PFSK-1 (cell line): ENCODE data around the gene VAV2.

Experiments used
- FOXP2 ChIP-seq: optimal IDR thresholded peaks from 2 replicates; pipeline ENCODE3; 2011; ENCODE audit warnings: borderline replicate concordance, control low read depth, inconsistent platforms; ENCODE audit not compliant: insufficient read depth; ENCODE audit errors: extremely low read length, extremely low read depth
- POLR2AphosphoS5 ChIP-seq: IDR thresholded peaks from 2 replicates; pipeline ENCODE4 v1.6.1; 2012; ENCODE audit warnings: low read depth, mild to moderate bottlenecking, control low read depth, low read length, moderate library complexity
- SIN3A ChIP-seq: IDR thresholded peaks from 2 replicates; pipeline ENCODE4 v1.6.1; 2012; ENCODE audit warnings: mild to moderate bottlenecking, low read length, moderate library complexity, borderline replicate concordance; ENCODE audit not compliant: insufficient read depth
- TAF1 ChIP-seq: IDR thresholded peaks from 2 replicates; pipeline ENCODE4 v1.6.1; 2012; ENCODE audit warnings: low read length, control low read depth, borderline replicate concordance; ENCODE audit not compliant: insufficient read depth
- TF ChIP-seq, protein P1 (sequence below), 2 experiments: IDR thresholded peaks; 2 replicates each; pipeline versions ENCODE4 v1.6.1 to v1.8.0; 2011 to 2012; ENCODE audit warnings: low read depth in 2 of 2, low read length in 2 of 2, control low read depth in 1 of 2, inconsistent platforms in 1 of 2, mild to moderate bottlenecking in 1 of 2, moderate library complexity in 1 of 2; ENCODE audit not compliant: insufficient read depth in 1 of 2

The VAV2 gene

DNA sequence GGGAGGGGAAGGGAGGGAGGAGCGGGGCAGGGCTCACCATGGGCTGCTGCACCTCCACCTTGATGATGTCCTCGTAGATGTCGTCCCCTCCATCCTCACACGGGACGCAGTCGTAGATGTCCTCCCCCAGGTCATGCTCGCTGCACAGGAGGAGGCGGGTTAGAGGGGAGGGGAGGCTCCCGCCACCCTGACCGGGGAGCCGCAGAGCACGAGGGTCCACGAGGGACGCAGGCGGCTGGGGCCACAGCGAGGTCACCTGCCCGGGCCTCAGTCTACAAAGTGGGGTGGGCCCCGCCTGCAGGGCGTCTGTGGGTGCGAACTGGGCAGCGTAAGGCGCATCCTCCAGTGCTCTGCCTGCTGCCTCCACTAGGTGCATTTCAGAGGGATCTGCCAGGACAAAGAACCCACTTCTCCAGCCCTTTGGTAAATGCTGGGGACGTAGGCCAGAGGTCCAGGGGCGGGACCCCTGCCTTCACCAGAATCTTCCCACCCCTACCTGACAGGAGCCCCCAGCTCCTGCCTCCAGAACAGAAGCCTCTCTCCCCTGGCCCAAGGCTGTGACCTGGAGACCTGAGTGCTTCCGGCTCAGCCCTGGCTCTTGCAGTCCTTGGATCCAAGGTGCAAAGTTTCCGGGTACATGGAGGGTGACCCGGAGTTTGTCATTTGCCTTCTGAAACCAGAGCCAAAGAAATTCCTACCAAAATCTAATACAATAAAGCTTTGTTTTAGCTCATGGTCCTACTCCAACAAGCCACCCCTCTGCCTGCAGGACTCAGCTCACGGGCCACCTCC is 179.9 kb downstream of the VAV2 start:
- TF ChIP-seq POLR2AphosphoS5, result no peak
- TF ChIP-seq, protein P1, sequence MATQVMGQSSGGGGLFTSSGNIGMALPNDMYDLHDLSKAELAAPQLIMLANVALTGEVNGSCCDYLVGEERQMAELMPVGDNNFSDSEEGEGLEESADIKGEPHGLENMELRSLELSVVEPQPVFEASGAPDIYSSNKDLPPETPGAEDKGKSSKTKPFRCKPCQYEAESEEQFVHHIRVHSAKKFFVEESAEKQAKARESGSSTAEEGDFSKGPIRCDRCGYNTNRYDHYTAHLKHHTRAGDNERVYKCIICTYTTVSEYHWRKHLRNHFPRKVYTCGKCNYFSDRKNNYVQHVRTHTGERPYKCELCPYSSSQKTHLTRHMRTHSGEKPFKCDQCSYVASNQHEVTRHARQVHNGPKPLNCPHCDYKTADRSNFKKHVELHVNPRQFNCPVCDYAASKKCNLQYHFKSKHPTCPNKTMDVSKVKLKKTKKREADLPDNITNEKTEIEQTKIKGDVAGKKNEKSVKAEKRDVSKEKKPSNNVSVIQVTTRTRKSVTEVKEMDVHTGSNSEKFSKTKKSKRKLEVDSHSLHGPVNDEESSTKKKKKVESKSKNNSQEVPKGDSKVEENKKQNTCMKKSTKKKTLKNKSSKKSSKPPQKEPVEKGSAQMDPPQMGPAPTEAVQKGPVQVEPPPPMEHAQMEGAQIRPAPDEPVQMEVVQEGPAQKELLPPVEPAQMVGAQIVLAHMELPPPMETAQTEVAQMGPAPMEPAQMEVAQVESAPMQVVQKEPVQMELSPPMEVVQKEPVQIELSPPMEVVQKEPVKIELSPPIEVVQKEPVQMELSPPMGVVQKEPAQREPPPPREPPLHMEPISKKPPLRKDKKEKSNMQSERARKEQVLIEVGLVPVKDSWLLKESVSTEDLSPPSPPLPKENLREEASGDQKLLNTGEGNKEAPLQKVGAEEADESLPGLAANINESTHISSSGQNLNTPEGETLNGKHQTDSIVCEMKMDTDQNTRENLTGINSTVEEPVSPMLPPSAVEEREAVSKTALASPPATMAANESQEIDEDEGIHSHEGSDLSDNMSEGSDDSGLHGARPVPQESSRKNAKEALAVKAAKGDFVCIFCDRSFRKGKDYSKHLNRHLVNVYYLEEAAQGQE (IDR thresholded peaks at IDR 0.05; ENCODE audit: insufficient read depth in 1 of 2, low read depth in 2 of 2, low read length in 2 of 2), result no peak
- TF ChIP-seq SIN3A, result no peak
- no peak for TF ChIP-seq FOXP2
- TF ChIP-seq TAF1, result no peak

DNA sequence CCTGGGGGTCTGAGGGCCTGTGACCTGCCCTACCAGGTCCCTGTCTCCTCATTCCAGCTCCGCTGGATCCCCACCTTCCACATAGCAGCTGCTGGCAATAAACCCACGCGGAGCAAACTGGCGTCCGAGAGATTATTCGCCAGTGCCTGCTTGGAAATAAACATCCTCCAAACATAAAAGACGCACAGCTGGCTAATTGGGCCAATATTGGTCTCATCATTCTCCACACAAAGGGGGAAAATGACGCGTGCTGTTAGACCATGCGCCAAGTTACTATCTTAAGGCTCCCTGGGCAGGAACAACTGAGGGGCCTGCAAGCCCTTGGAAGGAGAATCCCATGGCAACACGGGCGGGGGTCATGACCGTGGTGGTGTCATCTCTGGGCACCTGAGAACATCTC is 180.7 kb downstream of the VAV2 start:
- no peak for TF ChIP-seq FOXP2
- TF ChIP-seq TAF1, result no peak
- TF ChIP-seq POLR2AphosphoS5, result no peak
- TF ChIP-seq, protein P1 (IDR thresholded peaks at IDR 0.05; ENCODE audit: insufficient read depth in 1 of 2, low read depth in 2 of 2, low read length in 2 of 2), result no peak
- no peak for TF ChIP-seq SIN3A

DNA sequence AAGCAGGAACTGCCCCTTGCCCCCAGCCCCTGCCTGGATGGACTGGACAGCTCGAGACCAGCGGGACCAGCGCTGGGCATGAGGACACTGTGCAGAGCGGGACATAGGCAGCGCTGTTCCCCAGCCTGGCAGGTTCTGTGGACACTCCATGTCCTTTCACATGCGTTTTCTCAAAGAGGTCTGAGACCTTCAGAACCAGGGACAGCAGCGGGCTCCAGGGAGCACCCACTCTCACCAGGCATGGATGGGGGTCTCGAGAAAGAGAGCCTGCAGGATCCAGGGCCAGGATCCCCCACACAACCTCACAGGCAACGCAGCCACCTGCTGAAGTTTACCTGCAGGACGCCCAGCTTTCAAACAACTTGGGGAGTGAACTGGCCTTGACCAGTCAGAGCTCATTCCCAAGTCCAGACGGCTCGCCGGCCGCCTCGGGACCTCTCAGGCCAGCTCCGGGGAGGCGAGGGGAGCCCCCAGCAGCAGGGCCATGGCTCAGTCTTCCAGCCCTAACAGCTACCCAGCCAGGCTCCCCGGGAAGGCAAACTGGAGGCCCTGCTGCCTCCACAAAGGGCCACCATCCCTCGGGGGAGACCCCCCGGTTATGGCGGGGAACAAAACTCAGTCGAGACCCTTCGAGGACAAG is 181.4 kb downstream of the VAV2 start:
- no peak for TF ChIP-seq SIN3A
- TF ChIP-seq, protein P1 (IDR thresholded peaks at IDR 0.05; ENCODE audit: insufficient read depth in 1 of 2, low read depth in 2 of 2, low read length in 2 of 2), result peak; percentile 40 to 75; a peak in 3 of 4 replicates
- no peak for TF ChIP-seq POLR2AphosphoS5
- TF ChIP-seq TAF1, result no peak
- no peak for TF ChIP-seq FOXP2

DNA sequence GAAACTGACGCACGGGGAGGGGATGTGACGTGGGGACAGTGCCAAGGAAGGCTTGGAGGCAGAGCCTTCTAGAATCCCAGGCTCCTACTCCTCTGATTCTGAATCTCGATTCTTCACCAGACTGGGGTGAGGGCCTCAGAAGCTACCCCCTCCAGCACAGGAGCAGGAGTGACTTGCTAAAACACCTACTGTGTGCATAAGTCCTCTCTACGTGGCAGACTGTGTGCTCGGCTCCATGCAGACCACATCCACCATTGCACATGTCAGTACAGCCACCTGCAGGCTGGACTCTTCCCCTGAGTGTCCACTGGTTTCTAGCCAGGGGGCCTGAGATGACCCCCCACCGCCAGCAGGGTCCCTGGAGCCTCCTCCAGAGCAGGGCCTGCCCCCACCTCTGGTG is 182.8 kb downstream of the VAV2 start:
- no peak for TF ChIP-seq SIN3A
- TF ChIP-seq POLR2AphosphoS5, result no peak
- TF ChIP-seq, protein P1 (IDR thresholded peaks at IDR 0.05; ENCODE audit: insufficient read depth in 1 of 2, low read depth in 2 of 2, low read length in 2 of 2), result no peak
- no peak for TF ChIP-seq FOXP2
- TF ChIP-seq TAF1, result no peak
